GM12864 (cell line): ENCODE data around the gene STAP2.

Source experiments
- DNase-seq: peaks from one replicate; pipeline ENCODE4 v3.0.0-alpha.2; 2011; ENCODE audit warnings: low read depth
- H3K4me3 ChIP-seq: 2 replicates; pipeline ENCODE4 v1.5.1; 2011; ENCODE audit warnings: mild to moderate bottlenecking, low read depth, low read length, control low read depth
- TF ChIP-seq, protein P1 (sequence below): IDR thresholded peaks from 2 replicates; pipeline ENCODE4 v1.5.1; 2011; ENCODE audit warnings: low read depth, mild to moderate bottlenecking, moderate library complexity, low read length, control low read depth, inconsistent platforms; ENCODE audit errors: missing control alignments

Gene STAP2

GRCh38 chr19:4360081-4360569 is 21.5 kb upstream of the STAP2 start:
- TF ChIP-seq, protein P1, sequence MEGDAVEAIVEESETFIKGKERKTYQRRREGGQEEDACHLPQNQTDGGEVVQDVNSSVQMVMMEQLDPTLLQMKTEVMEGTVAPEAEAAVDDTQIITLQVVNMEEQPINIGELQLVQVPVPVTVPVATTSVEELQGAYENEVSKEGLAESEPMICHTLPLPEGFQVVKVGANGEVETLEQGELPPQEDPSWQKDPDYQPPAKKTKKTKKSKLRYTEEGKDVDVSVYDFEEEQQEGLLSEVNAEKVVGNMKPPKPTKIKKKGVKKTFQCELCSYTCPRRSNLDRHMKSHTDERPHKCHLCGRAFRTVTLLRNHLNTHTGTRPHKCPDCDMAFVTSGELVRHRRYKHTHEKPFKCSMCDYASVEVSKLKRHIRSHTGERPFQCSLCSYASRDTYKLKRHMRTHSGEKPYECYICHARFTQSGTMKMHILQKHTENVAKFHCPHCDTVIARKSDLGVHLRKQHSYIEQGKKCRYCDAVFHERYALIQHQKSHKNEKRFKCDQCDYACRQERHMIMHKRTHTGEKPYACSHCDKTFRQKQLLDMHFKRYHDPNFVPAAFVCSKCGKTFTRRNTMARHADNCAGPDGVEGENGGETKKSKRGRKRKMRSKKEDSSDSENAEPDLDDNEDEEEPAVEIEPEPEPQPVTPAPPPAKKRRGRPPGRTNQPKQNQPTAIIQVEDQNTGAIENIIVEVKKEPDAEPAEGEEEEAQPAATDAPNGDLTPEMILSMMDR = no peak
- no peak for DNase-seq
- H3K4me3 ChIP-seq = no peak overlapping the region

DNA sequence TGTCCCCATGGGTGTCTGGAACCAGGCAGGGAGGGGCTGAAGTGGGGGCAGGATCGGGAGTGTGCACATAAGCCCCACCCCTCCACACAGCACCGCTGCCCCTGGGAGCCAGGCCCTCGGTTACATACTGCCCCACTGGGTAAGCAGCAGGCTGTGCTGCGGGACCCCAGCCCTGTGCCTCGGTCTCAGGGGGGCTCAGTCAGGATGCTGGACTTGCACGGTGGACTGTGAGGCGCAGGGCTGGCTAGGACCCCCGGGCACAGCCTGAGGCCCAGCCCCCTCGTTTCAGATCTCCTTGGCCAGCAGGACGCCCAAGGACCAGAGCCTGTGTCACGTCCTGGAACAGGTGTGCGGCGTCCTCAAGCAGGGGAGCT is 21.0 kb upstream of the STAP2 start:
- H3K4me3 ChIP-seq = no peak overlapping the region
- TF ChIP-seq, protein P1 = no peak
- no peak for DNase-seq

DNA sequence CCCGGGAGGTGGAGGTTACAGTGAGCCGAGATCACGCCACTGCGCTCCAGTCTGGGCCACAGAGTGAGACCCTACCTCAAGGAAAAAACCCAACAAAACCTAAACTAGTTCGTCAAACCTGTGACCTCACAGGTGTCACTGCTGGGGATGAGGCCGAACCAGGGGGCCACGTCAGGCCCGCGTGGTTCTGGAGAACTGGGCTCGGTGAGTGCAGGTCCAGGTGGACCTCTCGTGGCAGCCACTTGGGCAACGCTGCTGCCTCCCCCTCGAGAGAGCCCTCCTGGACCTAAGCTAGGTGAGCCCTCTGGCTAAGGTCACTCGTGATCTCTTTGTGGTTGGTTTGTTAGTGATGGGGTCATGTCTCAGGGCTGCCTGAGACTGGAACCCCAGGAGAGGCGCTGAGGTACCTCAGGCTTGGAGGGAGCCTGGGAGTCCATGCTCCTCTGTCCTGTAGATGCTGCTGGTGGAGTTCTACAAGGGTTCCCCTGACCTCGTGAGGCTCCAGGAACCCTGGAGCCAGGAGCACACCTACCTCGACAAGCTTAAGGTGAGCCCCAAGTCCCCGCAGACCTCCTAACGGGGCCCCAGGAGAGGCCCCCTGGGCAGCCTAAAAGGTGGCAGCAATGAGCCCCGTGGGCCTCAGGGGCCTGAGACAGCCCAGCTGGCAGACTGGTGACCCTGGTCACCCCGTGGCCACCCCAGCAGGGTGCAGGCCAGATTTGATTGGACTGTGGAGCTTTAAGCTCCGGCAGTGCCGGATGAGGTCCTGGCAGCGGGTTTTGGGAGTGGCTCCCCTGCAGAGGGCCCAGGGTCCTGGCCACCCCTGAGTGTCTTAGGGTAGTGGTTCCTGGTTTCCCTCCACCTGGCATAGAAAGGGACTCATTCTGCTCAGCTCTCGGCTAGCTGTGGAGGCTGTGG is 20.3 kb upstream of the STAP2 start:
- TF ChIP-seq, protein P1 = no peak
- DNase-seq = no peak
- no peak overlapping the region for H3K4me3 ChIP-seq

DNA sequence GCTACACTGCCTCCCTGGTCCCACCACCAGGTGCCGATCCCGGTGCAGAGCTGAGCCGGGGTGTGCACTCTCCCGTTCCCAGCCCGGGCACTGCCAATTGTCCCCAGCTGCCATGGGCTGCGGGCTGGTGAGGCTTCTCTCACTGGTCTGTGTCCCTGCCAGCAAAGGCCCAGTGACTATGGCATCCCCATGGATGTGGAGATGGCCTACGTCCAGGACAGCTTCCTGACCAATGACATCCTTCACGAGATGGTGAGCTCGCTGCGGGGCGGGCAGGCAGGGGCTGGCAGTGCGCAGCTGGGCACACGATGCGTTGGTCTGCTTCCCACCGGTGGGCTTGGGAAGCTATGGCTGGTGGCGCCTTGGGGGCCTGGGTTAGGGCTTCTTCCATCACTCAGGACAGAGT is 19.3 kb upstream of the STAP2 start:
- DNase-seq = no peak
- TF ChIP-seq, protein P1 = no peak
- no peak overlapping the region for H3K4me3 ChIP-seq

- DNase-seq = no peak
- H3K4me3 ChIP-seq = no peak overlapping the region
Observed at GRCh38 chr19:4357095-4357797, 18.6 kb upstream of the STAP2 start.

DNA sequence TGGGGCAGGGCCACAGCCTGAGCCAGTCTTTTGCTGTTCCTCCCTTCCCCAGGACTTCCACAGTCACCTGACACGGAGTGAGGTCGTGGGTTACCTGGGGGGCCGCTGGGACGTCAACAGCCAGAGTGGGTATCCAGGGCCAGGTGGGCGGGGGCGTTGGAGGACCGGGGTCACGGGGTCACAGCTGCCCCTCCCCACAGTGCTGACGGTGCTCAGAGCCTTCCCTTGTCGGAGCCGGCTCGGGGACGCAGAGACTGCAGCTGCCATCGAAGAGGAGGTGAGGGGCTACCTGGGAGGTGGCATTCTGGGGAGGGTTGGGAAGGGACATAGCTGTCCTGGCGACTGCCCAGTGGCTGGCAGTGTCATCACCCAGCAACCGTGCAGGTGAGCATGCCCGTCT is 16.3 kb upstream of the STAP2 start:
- TF ChIP-seq, protein P1 = no peak
- DNase-seq = no peak
- no peak overlapping the region for H3K4me3 ChIP-seq

More at GRCh38 chr19:4357095-4357797, 18.6 kb upstream of the STAP2 start:
- TF ChIP-seq, protein P1 = no peak
